Measurements from ENCODE around the gene C19orf73.
"Not testable (repeated sequence)": the region's sequence is repeated elsewhere in the genome, so short reads cannot be mapped to it uniquely, and the experiment has no call there.

The C19orf73 gene

GRCh38 chr19:49127225-49127624 is 8.3 kb upstream of the C19orf73 start:
- peaks cover 9 to 16% of the 10 kb centered on the region in 2 experiments for H3K4me1 ChIP-seq (ENCODE audit: control insufficient read depth in 1 of 2, insufficient read depth in 2 of 2, low read length in 2 of 2)
- not testable (repeated sequence) for H3K27me3 ChIP-seq (ENCODE audit: insufficient read depth, low read length)

GRCh38 chr19:49126575-49126974 is 7.6 kb upstream of the C19orf73 start:
- H3K4me1 ChIP-seq (ENCODE audit: control insufficient read depth in 1 of 2, insufficient read depth in 2 of 2, low read length in 2 of 2), result peaks cover 9 to 16% of the 10 kb centered on the region in 2 experiments
- no peak overlapping the region for H3K27ac ChIP-seq (ENCODE audit: low read depth, low read length)
- H3K79me1 ChIP-seq (ENCODE audit: low read length), result peaks cover 3% of the 10 kb centered on the region
- no peak overlapping the region for H3K14ac ChIP-seq (ENCODE audit: low read length)
- H3K9me3 ChIP-seq (ENCODE audit: insufficient read depth, low read depth, low read length), result peaks cover 9% of the 10 kb centered on the region
- WGBS (ENCODE audit: extremely low coverage, insufficient coverage, insufficient read length), result no CpG with 5 or more reads among the region's 4 CpGs
- H3K4me2 ChIP-seq (ENCODE audit: low read length), result no peak overlapping the region
- peak overlapping the region; percentile 39 for H2BK12ac ChIP-seq (ENCODE audit: low read length)
- no peaks in the 10 kb centered on the region for H3K27me3 ChIP-seq (ENCODE audit: insufficient read depth, low read length)
- peak overlapping the region; percentile 40 for H2AK5ac ChIP-seq (ENCODE audit: low read length)
- no peak overlapping the region for H2BK5ac ChIP-seq (ENCODE audit: low read depth, low read length, poor library complexity)
- DNase-seq, result no peak
- no peak overlapping the region for H4K8ac ChIP-seq (ENCODE audit: low read depth, low read length)
- H3K79me2 ChIP-seq (ENCODE audit: control insufficient read depth, insufficient read depth, low read length, poor library complexity), result peaks cover 2% of the 10 kb centered on the region
- no peak overlapping the region for H3K18ac ChIP-seq (ENCODE audit: low read length)
- H2BK120ac ChIP-seq (ENCODE audit: insufficient read depth, low read length, poor library complexity), result no peak overlapping the region
- H3K23ac ChIP-seq (ENCODE audit: low read length), result no peak overlapping the region
- H3K9ac ChIP-seq (ENCODE audit: low read length), result no peak overlapping the region
- no peak overlapping the region for H2AFZ ChIP-seq (ENCODE audit: insufficient read depth, low read length, poor library complexity)
- no peak overlapping the region for H4K12ac ChIP-seq (ENCODE audit: low read depth, low read length)
- H4K91ac ChIP-seq (ENCODE audit: low read depth, low read length), result no peak overlapping the region
- H3K4me3 ChIP-seq (ENCODE audit: low read depth, low read length), result no peak overlapping the region
- H3K36me3 ChIP-seq (ENCODE audit: control insufficient read depth in 1 of 2, insufficient read depth in 2 of 2, low read length in 2 of 2), result no peaks in the 10 kb centered on the region
- H3K4ac ChIP-seq (ENCODE audit: low read depth, low read length), result no peak overlapping the region

More at GRCh38 chr19:49127225-49127624, 8.3 kb upstream of the C19orf73 start:
- H2AK5ac ChIP-seq (ENCODE audit: low read length); H3K4me3 ChIP-seq (ENCODE audit: low read depth, low read length); H3K79me1 ChIP-seq (ENCODE audit: low read length); H2BK120ac ChIP-seq (ENCODE audit: insufficient read depth, low read length, poor library complexity); H2BK12ac ChIP-seq (ENCODE audit: low read length); H4K91ac ChIP-seq (ENCODE audit: low read depth, low read length); H3K36me3 ChIP-seq (ENCODE audit: control insufficient read depth in 1 of 2, insufficient read depth in 2 of 2, low read length in 2 of 2); H3K9ac ChIP-seq (ENCODE audit: low read length); H4K8ac ChIP-seq (ENCODE audit: low read depth, low read length); H2BK5ac ChIP-seq (ENCODE audit: low read depth, low read length, poor library complexity); H3K9me3 ChIP-seq (ENCODE audit: insufficient read depth, low read depth, low read length); H3K14ac ChIP-seq (ENCODE audit: low read length); H3K27ac ChIP-seq (ENCODE audit: low read depth, low read length); H3K18ac ChIP-seq (ENCODE audit: low read length); H3K79me2 ChIP-seq (ENCODE audit: control insufficient read depth, insufficient read depth, low read length, poor library complexity); H3K4me2 ChIP-seq (ENCODE audit: low read length); H3K4ac ChIP-seq (ENCODE audit: low read depth, low read length); H2AFZ ChIP-seq (ENCODE audit: insufficient read depth, low read length, poor library complexity); DNase-seq; H4K12ac ChIP-seq (ENCODE audit: low read depth, low read length); H3K23ac ChIP-seq (ENCODE audit: low read length): not testable (repeated sequence)
- no CpG with 5 or more reads among the region's 12 CpGs for WGBS (ENCODE audit: extremely low coverage, insufficient coverage, insufficient read length)

DNA sequence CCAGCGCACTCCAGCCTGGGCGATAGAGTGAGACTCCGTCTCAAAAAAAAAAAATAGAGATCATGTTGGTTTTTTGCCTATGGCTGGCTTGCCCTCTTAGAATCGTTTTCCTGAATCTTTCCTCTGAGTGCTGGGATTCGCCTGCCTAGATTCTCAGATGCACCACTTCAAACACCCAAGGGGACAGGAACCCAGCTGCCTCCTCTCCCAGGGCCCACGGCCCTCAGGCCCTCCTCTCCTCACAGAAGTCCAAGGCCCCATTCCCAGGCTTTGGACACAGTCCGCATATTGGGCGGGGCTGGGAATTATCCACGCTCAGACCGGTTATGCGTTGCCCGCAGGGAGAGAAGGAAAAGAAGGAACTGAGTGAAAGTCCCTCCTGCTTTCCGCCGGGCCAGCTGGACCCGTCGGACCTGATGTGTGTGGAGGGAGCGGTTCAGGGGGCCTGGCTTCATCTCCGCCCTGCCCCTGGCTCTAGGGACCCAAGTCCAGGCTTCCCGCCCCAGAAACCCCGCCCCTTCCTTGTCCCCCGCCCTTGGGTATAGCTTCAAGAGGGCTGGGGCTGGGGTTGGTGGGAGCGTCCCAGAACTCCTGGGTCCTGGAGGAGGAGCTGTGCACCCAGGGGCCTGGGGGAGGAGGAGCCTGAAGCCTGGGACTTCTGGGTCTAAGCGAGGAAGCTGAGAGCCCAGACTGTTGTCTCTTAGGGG is 6.2 kb upstream of the C19orf73 start:
- Histone ChIP-seq H4K8ac (ENCODE audit: low read depth, low read length) (peak overlapping the region; percentile 83), H2AFZ (ENCODE audit: insufficient read depth, low read length, poor library complexity) (peak overlapping the region; percentile 71), H3K18ac (ENCODE audit: low read length) (peak overlapping the region; percentile 48), H3K23ac (ENCODE audit: low read length) (no peak overlapping the region), H3K14ac (ENCODE audit: low read length) (peak overlapping the region; percentile 69), H3K4ac (ENCODE audit: low read depth, low read length) (peak overlapping the region; percentile 55), H3K27me3 (ENCODE audit: insufficient read depth, low read length) (peaks cover 3% of the 10 kb centered on the region), H2BK5ac (ENCODE audit: low read depth, low read length, poor library complexity) (peak overlapping the region; percentile 43), H4K91ac (ENCODE audit: low read depth, low read length) (peak overlapping the region; percentile 58), H3K27ac (ENCODE audit: low read depth, low read length) (peak overlapping the region; percentile 55), H3K4me2 (ENCODE audit: low read length) (peak overlapping the region; percentile 60), H3K4me1 (ENCODE audit: control insufficient read depth in 1 of 2, insufficient read depth in 2 of 2, low read length in 2 of 2) (peaks cover 9 to 16% of the 10 kb centered on the region in 2 experiments), H3K9ac (ENCODE audit: low read length) (no peak overlapping the region), H3K9me3 (ENCODE audit: insufficient read depth, low read depth, low read length) (peaks cover 6% of the 10 kb centered on the region), H2AK5ac (ENCODE audit: low read length) (no peak overlapping the region), H2BK12ac (ENCODE audit: low read length) (peak overlapping the region; percentile 35), H4K12ac (ENCODE audit: low read depth, low read length) (peak overlapping the region; percentile 64), H3K36me3 (ENCODE audit: control insufficient read depth in 1 of 2, insufficient read depth in 2 of 2, low read length in 2 of 2) (no peaks in the 10 kb centered on the region), H3K79me2 (ENCODE audit: control insufficient read depth, insufficient read depth, low read length, poor library complexity) (peaks cover 2% of the 10 kb centered on the region), H2BK120ac (ENCODE audit: insufficient read depth, low read length, poor library complexity) (peak overlapping the region; percentile 65), H3K4me3 (ENCODE audit: low read depth, low read length) (no peak overlapping the region), H3K79me1 (ENCODE audit: low read length) (peaks cover 3% of the 10 kb centered on the region)
- peak; percentile 68 to 89 for DNase-seq
- no CpG with 5 or more reads among the region's 23 CpGs for WGBS (ENCODE audit: extremely low coverage, insufficient coverage, insufficient read length)

GRCh38 chr19:49123285-49123684 is 4.3 kb upstream of the C19orf73 start:
- H2BK12ac ChIP-seq (ENCODE audit: low read length); H2AFZ ChIP-seq (ENCODE audit: insufficient read depth, low read length, poor library complexity); H3K79me1 ChIP-seq (ENCODE audit: low read length); H2BK120ac ChIP-seq (ENCODE audit: insufficient read depth, low read length, poor library complexity); H3K36me3 ChIP-seq (ENCODE audit: control insufficient read depth in 1 of 2, insufficient read depth in 2 of 2, low read length in 2 of 2); H2BK5ac ChIP-seq (ENCODE audit: low read depth, low read length, poor library complexity); H4K12ac ChIP-seq (ENCODE audit: low read depth, low read length); H3K4me2 ChIP-seq (ENCODE audit: low read length); H3K14ac ChIP-seq (ENCODE audit: low read length); H2AK5ac ChIP-seq (ENCODE audit: low read length); H3K18ac ChIP-seq (ENCODE audit: low read length); H4K8ac ChIP-seq (ENCODE audit: low read depth, low read length); H3K27ac ChIP-seq (ENCODE audit: low read depth, low read length); H3K23ac ChIP-seq (ENCODE audit: low read length); H3K4ac ChIP-seq (ENCODE audit: low read depth, low read length); H3K4me3 ChIP-seq (ENCODE audit: low read depth, low read length); H3K9ac ChIP-seq (ENCODE audit: low read length); H3K27me3 ChIP-seq (ENCODE audit: insufficient read depth, low read length); H4K91ac ChIP-seq (ENCODE audit: low read depth, low read length); H3K9me3 ChIP-seq (ENCODE audit: insufficient read depth, low read depth, low read length); H3K79me2 ChIP-seq (ENCODE audit: control insufficient read depth, insufficient read depth, low read length, poor library complexity): not testable (repeated sequence)
- peak; percentile 40 to 75 for DNase-seq
- H3K4me1 ChIP-seq (ENCODE audit: control insufficient read depth in 1 of 2, insufficient read depth in 2 of 2, low read length in 2 of 2), result peaks cover 15 to 21% of the 10 kb centered on the region in 2 experiments
- WGBS (ENCODE audit: extremely low coverage, insufficient coverage, insufficient read length), result no CpG with 5 or more reads among the region's 11 CpGs
